Measurements from ENCODE around the gene XBP1. TPM values are rescaled to one million over a fixed set of nuclear protein-coding genes. Genes with fewer than 3 reads are reported as not detected.
A peak's percentile ranks its signal among the peaks of the same experiment; 100 is the strongest.

Gene XBP1
- total and polyA plus RNA-seq, 2 of the 4 experiments (the other 2 are of a cell fraction): 95.0 to 223 TPM

GRCh38 chr22:28829358-28830181 is 29.2 kb upstream of the XBP1 start:
- H4K91ac ChIP-seq (ENCODE audit: insufficient read depth, low read depth, low read length): no peak overlapping the region
- no peak overlapping the region for H2BK20ac ChIP-seq (ENCODE audit: low read depth, low read length)
- no peak overlapping the region for H3K18ac ChIP-seq (ENCODE audit: low read depth, low read length)
- intact Hi-C loops (cut with micrococcal nuclease) (loop anchor here (1.0 to 2.0 kb wide), 4 partner anchors 211 to 777 kb away; no protein-coding TSS in a partner anchor), in situ Hi-C loops (cut with MboI; ENCODE audit: low sequenced_read_pairs) (loop anchor here (5.0 to 10.0 kb wide), 3 partner anchors 227 to 805 kb away; no protein-coding TSS in a partner anchor), dilution Hi-C loops (cut with HindIII; ENCODE audit: low sequenced_read_pairs, unreplicated experiment) (no loop called here)
- no peaks in the 10 kb centered on the region for H3K79me1 ChIP-seq (ENCODE audit: low read depth in 1 of 2, low read length in 2 of 2)
- ChIA-PET CTCF (interaction anchor here (0.5 to 2.0 kb wide), 7 partner anchors 27 to 383 kb away, joined by 3 to 23 read pairs (median 3); no protein-coding TSS in a partner anchor), POLR2A (ENCODE audit: unreplicated experiment) (interaction anchor here (0.7 kb wide), 1 partner anchor 29 kb away, joined by 3 read pairs; no protein-coding TSS in a partner anchor)
- no peak overlapping the region for H3K4ac ChIP-seq (ENCODE audit: low read depth, low read length)
- H2BK5ac ChIP-seq (ENCODE audit: low read depth, low read length, poor library complexity, severe bottlenecking): no peak overlapping the region
- no peak overlapping the region for H3K56ac ChIP-seq (ENCODE audit: extremely low read depth, insufficient read depth, low read length)
- H3K36me3 ChIP-seq (ENCODE audit: control insufficient read depth, insufficient read depth, low read length): no peaks in the 10 kb centered on the region
- H3K9ac ChIP-seq (ENCODE audit: low read depth, low read length): no peak overlapping the region
- no peaks in the 10 kb centered on the region for H3K9me1 ChIP-seq (ENCODE audit: insufficient read depth, low read length)
- DNase-seq (peak; percentile 73), ATAC-seq (ENCODE audit: low read depth) (peak; percentile 97)
- no peak overlapping the region for H2AK5ac ChIP-seq (ENCODE audit: low read depth, low read length)
- no peak overlapping the region for H3K4me3 ChIP-seq (ENCODE audit: insufficient read depth, low read depth, low read length)
- no peak overlapping the region for H4K5ac ChIP-seq (ENCODE audit: low read depth, low read length)
- WGBS, 2 experiments (ENCODE audit: extremely low coverage in 2 of 2, insufficient read length in 1 of 2): 11% methylated on average over 3 of the region's 12 CpGs; no CpG with 5 or more reads in 1 of the 2 experiments
- no peak overlapping the region for H2AK9ac ChIP-seq (replicated peaks; ENCODE audit: low read depth, low read length, poor library complexity)
- peak overlapping the region; percentile 74 for H2AFZ ChIP-seq (replicated peaks; ENCODE audit: low read length, poor library complexity)
- no peak overlapping the region for H3K27ac ChIP-seq (ENCODE audit: insufficient read depth, low read length)
- H3K9me3 ChIP-seq (ENCODE audit: control insufficient read depth, insufficient read depth, low read length): no peaks in the 10 kb centered on the region
- peaks cover 7% of the 10 kb centered on the region; the same call in 1 of the 2 replicates for H4K20me1 ChIP-seq (ENCODE audit: insufficient read depth, low read length)
- BruUV-seq (replicated peaks): no TSS peak
- no peak overlapping the region for H3K23ac ChIP-seq (ENCODE audit: low read depth, low read length)
- no peak overlapping the region for H3K14ac ChIP-seq (replicated peaks; ENCODE audit: low read depth, low read length)
- no peak overlapping the region for H2BK120ac ChIP-seq (ENCODE audit: low read depth, low read length)
- H2BK15ac ChIP-seq (ENCODE audit: low read depth, low read length): no peak overlapping the region; the same call in 2 of the 3 replicates
- no peak overlapping the region; a peak in 1 of 4 replicates for H4K8ac ChIP-seq (ENCODE audit: low read depth in 2 of 2, low read length in 2 of 2)
- H3K27me3 ChIP-seq (ENCODE audit: control insufficient read depth, insufficient read depth, low read length): no peaks in the 10 kb centered on the region
- no peaks in the 10 kb centered on the region for H3K4me1 ChIP-seq (ENCODE audit: control insufficient read depth, insufficient read depth, low read length)
- H3K4me2 ChIP-seq (ENCODE audit: low read depth, low read length): no peak overlapping the region
- TF ChIP-seq USF2 (IDR thresholded peaks at IDR 0.05; ENCODE audit: low read depth, low read length) (no peak), BHLHE40 (IDR thresholded peaks at IDR 0.05; ENCODE audit: low read depth, low read length) (no peak), ELK1 (IDR thresholded peaks at IDR 0.05; ENCODE audit: borderline replicate concordance, low read depth, low read length) (no peak), POLR2A (IDR thresholded peaks at IDR 0.05; ENCODE audit: low read depth, low read length) (no peak; the same call in 1 of the 2 replicates), RFX5 (IDR thresholded peaks at IDR 0.05; ENCODE audit: low read depth, low read length) (no peak), CEBPB (IDR thresholded peaks at IDR 0.05; ENCODE audit: low read depth, low read length) (no peak), MAZ (IDR thresholded peaks at IDR 0.05; ENCODE audit: borderline replicate concordance, low read depth, low read length) (no peak), RCOR1 (IDR thresholded peaks at IDR 0.05; ENCODE audit: insufficient replicate concordance, low read length) (no peak), CTCF (conservative IDR thresholded peaks at IDR 0.05; ENCODE audit: low read depth, low read length) (peak; percentile 97), SMC3 (IDR thresholded peaks at IDR 0.05; ENCODE audit: low read depth, low read length) (peak; percentile 97), CHD1 (IDR thresholded peaks at IDR 0.05; ENCODE audit: low read depth, low read length) (no peak), RAD21 (IDR thresholded peaks at IDR 0.05; ENCODE audit: low read length) (peak; percentile 94), MAFK (IDR thresholded peaks at IDR 0.05; ENCODE audit: low read depth, low read length) (no peak), FOS (IDR thresholded peaks at IDR 0.05; ENCODE audit: low read depth, low read length) (no peak)
